ENCODE data around the gene COL23A1.

Gene COL23A1

GRCh38 chr5:178476972-178477754 is 113.0 kb downstream of the COL23A1 start:
- no peak for TF ChIP-seq EZH2phosphoT487 (IDR thresholded peaks at IDR 0.05; ENCODE audit: low read depth)
- TF ChIP-seq, protein P1, sequence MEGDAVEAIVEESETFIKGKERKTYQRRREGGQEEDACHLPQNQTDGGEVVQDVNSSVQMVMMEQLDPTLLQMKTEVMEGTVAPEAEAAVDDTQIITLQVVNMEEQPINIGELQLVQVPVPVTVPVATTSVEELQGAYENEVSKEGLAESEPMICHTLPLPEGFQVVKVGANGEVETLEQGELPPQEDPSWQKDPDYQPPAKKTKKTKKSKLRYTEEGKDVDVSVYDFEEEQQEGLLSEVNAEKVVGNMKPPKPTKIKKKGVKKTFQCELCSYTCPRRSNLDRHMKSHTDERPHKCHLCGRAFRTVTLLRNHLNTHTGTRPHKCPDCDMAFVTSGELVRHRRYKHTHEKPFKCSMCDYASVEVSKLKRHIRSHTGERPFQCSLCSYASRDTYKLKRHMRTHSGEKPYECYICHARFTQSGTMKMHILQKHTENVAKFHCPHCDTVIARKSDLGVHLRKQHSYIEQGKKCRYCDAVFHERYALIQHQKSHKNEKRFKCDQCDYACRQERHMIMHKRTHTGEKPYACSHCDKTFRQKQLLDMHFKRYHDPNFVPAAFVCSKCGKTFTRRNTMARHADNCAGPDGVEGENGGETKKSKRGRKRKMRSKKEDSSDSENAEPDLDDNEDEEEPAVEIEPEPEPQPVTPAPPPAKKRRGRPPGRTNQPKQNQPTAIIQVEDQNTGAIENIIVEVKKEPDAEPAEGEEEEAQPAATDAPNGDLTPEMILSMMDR (IDR thresholded peaks at IDR 0.05; ENCODE audit: low read depth, low read length): no peak
- H3K4me3 ChIP-seq (ENCODE audit: low read length): no peak overlapping the region
- no peak overlapping the region for H3K9ac ChIP-seq (ENCODE audit: low read length)
- no peaks in the 10 kb centered on the region for H3K27me3 ChIP-seq (ENCODE audit: low read depth, low read length)
- H3K4me1 ChIP-seq (ENCODE audit: low read length): no peaks in the 10 kb centered on the region
- H3K9me3 ChIP-seq (ENCODE audit: insufficient read depth, low read length): no peaks in the 10 kb centered on the region
- no peaks in the 10 kb centered on the region for H3K36me3 ChIP-seq (replicated peaks; ENCODE audit: low read depth, low read length)
- no peak overlapping the region for H2AFZ ChIP-seq (ENCODE audit: low read depth, low read length)
- no peaks in the 10 kb centered on the region for H3K79me2 ChIP-seq (ENCODE audit: low read length)
- no peak overlapping the region for H3K27ac ChIP-seq (ENCODE audit: low read length)
- no peaks in the 10 kb centered on the region for H4K20me1 ChIP-seq (ENCODE audit: insufficient read depth, low read length)
- H3K4me2 ChIP-seq (ENCODE audit: low read length): no peak overlapping the region

- no peak overlapping the region for H3K9ac ChIP-seq (ENCODE audit: low read length)
- H3K27ac ChIP-seq (ENCODE audit: low read length): no peak overlapping the region
- no peak overlapping the region for H3K4me2 ChIP-seq (ENCODE audit: low read length)
- no peaks in the 10 kb centered on the region for H3K4me1 ChIP-seq (ENCODE audit: low read length)
- H3K79me2 ChIP-seq (ENCODE audit: low read length): no peaks in the 10 kb centered on the region
- TF ChIP-seq, protein P1 (IDR thresholded peaks at IDR 0.05; ENCODE audit: low read depth, low read length): no peak
- no peak for TF ChIP-seq EZH2phosphoT487 (IDR thresholded peaks at IDR 0.05; ENCODE audit: low read depth)
- H3K36me3 ChIP-seq (replicated peaks; ENCODE audit: low read depth, low read length): no peaks in the 10 kb centered on the region
- H3K9me3 ChIP-seq (ENCODE audit: insufficient read depth, low read length): no peaks in the 10 kb centered on the region
- H3K27me3 ChIP-seq (ENCODE audit: low read depth, low read length): no peaks in the 10 kb centered on the region
- no peak overlapping the region for H3K4me3 ChIP-seq (ENCODE audit: low read length)
- no peak overlapping the region for H2AFZ ChIP-seq (ENCODE audit: low read depth, low read length)
- no peaks in the 10 kb centered on the region for H4K20me1 ChIP-seq (ENCODE audit: insufficient read depth, low read length)
Measured at GRCh38 chr5:178476531-178476930, 113.7 kb downstream of the COL23A1 start.

DNA sequence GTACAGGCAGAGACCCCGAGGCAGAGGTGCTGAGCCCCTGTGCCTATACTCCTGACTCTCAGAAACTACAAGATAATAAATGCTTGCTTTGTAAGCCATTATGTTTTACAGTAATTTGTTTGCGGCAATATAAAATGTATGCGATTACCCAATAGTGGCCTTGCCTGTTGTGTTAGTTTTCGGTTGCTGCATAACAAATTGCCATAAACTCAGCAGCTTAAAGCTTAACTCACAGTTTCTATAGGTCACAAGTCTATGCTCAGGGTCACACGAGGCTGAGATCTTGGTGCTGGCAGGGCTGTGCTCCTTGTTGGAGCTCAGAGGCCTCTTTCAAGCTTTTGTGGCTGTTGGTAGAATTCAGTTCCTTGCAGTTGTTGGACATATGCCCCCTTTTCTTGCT is 114.8 kb downstream of the COL23A1 start:
- Histone ChIP-seq H2AFZ (ENCODE audit: low read depth, low read length) (no peak overlapping the region), H3K27ac (ENCODE audit: low read length) (no peak overlapping the region), H3K4me1 (ENCODE audit: low read length) (no peaks in the 10 kb centered on the region), H3K79me2 (ENCODE audit: low read length) (no peaks in the 10 kb centered on the region), H3K4me3 (ENCODE audit: low read length) (no peak overlapping the region), H3K4me2 (ENCODE audit: low read length) (no peak overlapping the region), H3K9me3 (ENCODE audit: insufficient read depth, low read length) (no peaks in the 10 kb centered on the region), H3K9ac (ENCODE audit: low read length) (no peak overlapping the region), H3K27me3 (ENCODE audit: low read depth, low read length) (no peaks in the 10 kb centered on the region), H4K20me1 (ENCODE audit: insufficient read depth, low read length) (no peaks in the 10 kb centered on the region), H3K36me3 (replicated peaks; ENCODE audit: low read depth, low read length) (no peaks in the 10 kb centered on the region)
- TF ChIP-seq, protein P1 (IDR thresholded peaks at IDR 0.05; ENCODE audit: low read depth, low read length): no peak
- no peak for TF ChIP-seq EZH2phosphoT487 (IDR thresholded peaks at IDR 0.05; ENCODE audit: low read depth)

- TF ChIP-seq, protein P1 (IDR thresholded peaks at IDR 0.05; ENCODE audit: low read depth, low read length): no peak
- TF ChIP-seq EZH2phosphoT487 (IDR thresholded peaks at IDR 0.05; ENCODE audit: low read depth): no peak
- Histone ChIP-seq H3K4me3 (ENCODE audit: low read length) (no peak overlapping the region), H3K27me3 (ENCODE audit: low read depth, low read length) (no peaks in the 10 kb centered on the region), H3K27ac (ENCODE audit: low read length) (no peak overlapping the region), H3K4me1 (ENCODE audit: low read length) (no peaks in the 10 kb centered on the region), H4K20me1 (ENCODE audit: insufficient read depth, low read length) (no peaks in the 10 kb centered on the region), H3K9me3 (ENCODE audit: insufficient read depth, low read length) (no peaks in the 10 kb centered on the region), H2AFZ (ENCODE audit: low read depth, low read length) (no peak overlapping the region), H3K79me2 (ENCODE audit: low read length) (no peaks in the 10 kb centered on the region), H3K9ac (ENCODE audit: low read length) (no peak overlapping the region), H3K4me2 (ENCODE audit: low read length) (no peak overlapping the region), H3K36me3 (replicated peaks; ENCODE audit: low read depth, low read length) (no peaks in the 10 kb centered on the region)
Measured at GRCh38 chr5:178474562-178475184, 115.5 kb downstream of the COL23A1 start.

Measured in OCI-LY3 (cell line).